GM18951 (cell line): ENCODE measurements around the gene IYD.

ENCODE experiments used
- POLR2A ChIP-seq: IDR thresholded peaks from 4 replicates; pipeline ENCODE4 v1.6.1; 2011; ENCODE audit warnings: mild to moderate bottlenecking; ENCODE audit not compliant: insufficient read length, insufficient read depth; ENCODE audit errors: extremely low read depth
- in situ Hi-C: fragments of 300-500 bp; cut with MboI; formaldehyde crosslinking; loops from one replicate; pipeline ENCODE4 v1.12.0; 2022; ENCODE audit warnings: low sequenced_read_pairs, mixed read lengths, inconsistent platforms; ENCODE audit not compliant: unreplicated experiment

Gene IYD, protein sequence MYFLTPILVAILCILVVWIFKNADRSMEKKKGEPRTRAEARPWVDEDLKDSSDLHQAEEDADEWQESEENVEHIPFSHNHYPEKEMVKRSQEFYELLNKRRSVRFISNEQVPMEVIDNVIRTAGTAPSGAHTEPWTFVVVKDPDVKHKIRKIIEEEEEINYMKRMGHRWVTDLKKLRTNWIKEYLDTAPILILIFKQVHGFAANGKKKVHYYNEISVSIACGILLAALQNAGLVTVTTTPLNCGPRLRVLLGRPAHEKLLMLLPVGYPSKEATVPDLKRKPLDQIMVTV

DNA sequence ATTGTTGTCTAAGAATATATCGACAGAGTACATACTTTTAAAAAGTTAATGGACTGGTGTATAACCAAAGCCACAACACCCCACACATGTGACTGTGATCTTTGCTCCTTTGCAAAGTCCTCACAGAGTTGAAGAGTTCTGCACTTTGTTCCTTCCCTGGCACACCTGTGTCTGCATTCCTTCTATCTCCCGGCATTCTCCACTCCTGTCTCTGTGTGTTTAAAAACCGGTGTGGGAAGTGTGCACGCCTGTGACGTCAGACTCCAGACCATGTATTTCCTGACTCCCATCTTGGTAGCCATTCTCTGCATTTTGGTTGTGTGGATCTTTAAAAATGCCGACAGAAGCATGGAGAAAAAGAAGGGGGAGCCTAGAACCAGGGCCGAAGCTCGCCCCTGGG is at the start of gene IYD:
Gene IYD (plus strand): TSS at position 251 of the 400 bp plus-strand sequence. CDS start 20 bp downstream, at position 271.
- in situ Hi-C loops: no loop called here
- TF ChIP-seq POLR2A: no peak

GRCh38 chr6:150319924-150320323 is 48.9 kb upstream of the IYD start:
- in situ Hi-C loops: no loop called here

GRCh38 chr6:150320442-150320841 is 48.4 kb upstream of the IYD start:
- no peak for TF ChIP-seq POLR2A
- in situ Hi-C loops: no loop called here

More at GRCh38 chr6:150319924-150320323, 48.9 kb upstream of the IYD start:
- TF ChIP-seq POLR2A: no peak

- in situ Hi-C loops: no loop called here
- TF ChIP-seq POLR2A: no peak
Measured at GRCh38 chr6:150322466-150322871, 46.3 kb upstream of the IYD start.

DNA sequence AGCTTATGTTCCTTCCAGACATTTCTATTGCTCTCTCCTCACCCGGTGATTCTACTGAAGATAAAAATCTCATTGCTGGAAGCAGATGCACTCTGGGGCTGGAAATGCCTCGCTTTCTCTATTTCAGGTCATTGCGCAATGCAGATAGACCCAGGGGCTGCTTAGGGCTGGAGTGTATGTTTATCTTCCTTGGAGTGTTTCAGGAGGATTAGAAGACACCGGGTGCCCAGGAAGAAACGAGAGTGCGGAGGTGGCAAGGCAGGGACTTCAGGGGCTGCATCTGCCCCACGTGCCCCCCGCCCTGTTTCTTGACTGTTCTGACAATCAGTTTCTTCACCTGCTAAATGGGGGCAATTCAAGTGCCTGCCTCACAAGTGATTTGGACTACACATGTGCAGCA is 45.6 kb upstream of the IYD start:
- no peak for TF ChIP-seq POLR2A

GRCh38 chr6:150324044-150324443 is 44.8 kb upstream of the IYD start:
- in situ Hi-C loops: no loop called here
- TF ChIP-seq POLR2A: no peak

More for the DNA sequence above, 45.6 kb upstream of the IYD start:
- in situ Hi-C loops: no loop called here

GRCh38 chr6:150325066-150325772 is 43.6 kb upstream of the IYD start:
- TF ChIP-seq POLR2A: no peak
- in situ Hi-C loops: no loop called here

- no peak for TF ChIP-seq POLR2A
- in situ Hi-C loops: no loop called here
Measured at GRCh38 chr6:150327117-150327774, 41.6 kb upstream of the IYD start.

DNA sequence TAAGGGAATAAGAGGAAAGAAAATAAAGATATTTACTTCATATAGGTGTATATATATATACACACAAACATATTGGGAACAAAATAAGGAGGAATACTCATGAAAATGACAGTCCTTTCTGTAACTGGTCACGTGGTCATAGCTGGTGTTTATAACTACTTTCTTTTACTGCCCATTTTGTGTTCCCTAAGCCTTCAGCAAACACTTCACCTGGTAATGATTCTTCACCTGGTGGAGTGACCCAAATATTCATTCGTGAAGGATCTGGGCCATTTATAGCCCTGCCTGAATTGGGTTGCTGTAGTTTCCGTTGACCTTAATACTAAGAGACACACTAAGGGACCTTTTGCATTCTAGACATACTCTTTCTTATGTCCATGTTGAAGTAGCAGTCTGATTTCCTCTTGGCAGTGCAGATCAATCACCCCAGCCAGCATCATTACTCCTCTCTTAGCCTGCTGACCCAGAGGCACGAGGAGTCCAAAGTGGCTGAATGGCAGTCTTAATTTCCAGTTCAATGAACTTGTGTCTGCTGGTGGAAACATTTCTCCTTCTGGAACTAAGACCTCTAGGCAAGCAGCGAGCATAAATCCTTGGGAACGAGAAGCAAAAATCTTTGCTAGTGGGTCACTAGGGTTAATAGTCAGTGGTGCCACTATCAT is 39.9 kb upstream of the IYD start:
- in situ Hi-C loops: no loop called here
- TF ChIP-seq POLR2A: no peak

- in situ Hi-C loops: no loop called here
- no peak for TF ChIP-seq POLR2A
Measured at GRCh38 chr6:150331344-150331743, 37.5 kb upstream of the IYD start.

DNA sequence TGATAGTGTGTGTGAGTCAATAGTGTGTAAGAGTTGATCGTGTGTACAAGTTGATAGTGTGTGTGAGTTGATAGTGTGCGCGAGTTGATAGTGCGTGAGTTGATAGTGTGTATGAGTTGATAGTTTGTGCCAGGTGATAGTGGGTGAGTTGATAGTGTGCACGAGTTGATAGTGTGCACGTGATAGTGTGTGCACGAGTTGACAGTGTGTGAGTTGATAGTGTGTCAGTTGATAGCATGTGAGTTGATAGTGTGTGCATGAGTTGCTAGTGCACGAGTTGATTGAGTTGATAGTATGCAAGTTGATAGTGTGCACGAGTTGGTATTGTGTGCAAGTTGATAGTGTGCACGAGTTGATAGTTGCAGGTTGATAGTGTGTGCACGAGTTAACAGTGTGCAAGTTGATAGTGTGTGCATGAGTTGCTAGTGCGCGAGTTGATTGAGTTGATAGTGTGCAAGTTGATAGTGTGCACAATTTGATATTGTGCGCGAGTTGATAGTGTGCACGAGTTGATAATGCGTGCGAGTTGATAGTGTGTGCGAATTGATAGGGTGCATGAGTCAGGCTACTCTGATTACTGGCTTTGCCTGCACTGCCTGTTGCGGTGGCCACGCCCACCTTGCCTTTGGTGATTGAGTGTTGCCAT is 35.8 kb upstream of the IYD start:
- TF ChIP-seq POLR2A: no peak
- in situ Hi-C loops: no loop called here

GRCh38 chr6:150333585-150333941 is 35.2 kb upstream of the IYD start:
- in situ Hi-C loops: no loop called here
- no peak for TF ChIP-seq POLR2A
